ENCODE data around the gene CT45A2.
"Not testable (repeated sequence)": the region's sequence is repeated elsewhere in the genome, so short reads cannot be mapped to it uniquely, and the experiment has no call there.

The CT45A2 gene

GRCh38 chrX:135819912-135820311 is at the start of gene CT45A2:
CT45A2 (minus strand) TSS chrX:135820012; CDS start chrX:135816265, 3,747 bp downstream.
- not testable (repeated sequence) for H3K9me3 ChIP-seq (ENCODE audit: low read length); H3K27me3 ChIP-seq (ENCODE audit: insufficient read depth, low read length); H3K9ac ChIP-seq (ENCODE audit: low read length); H3K4me1 ChIP-seq (ENCODE audit: insufficient read depth, low read length, severe bottlenecking); H3K9me2 ChIP-seq (ENCODE audit: low read depth, low read length); H3K4me2 ChIP-seq (ENCODE audit: low read length); H3K79me2 ChIP-seq (ENCODE audit: insufficient read depth, low read length); H2AFZ ChIP-seq (ENCODE audit: low read length); H3K27ac ChIP-seq (ENCODE audit: low read depth, low read length, poor library complexity, severe bottlenecking); H3K4me3 ChIP-seq (ENCODE audit: low read depth, low read length, poor library complexity, severe bottlenecking); H3K36me3 ChIP-seq (ENCODE audit: insufficient read depth, low read length); H3F3A ChIP-seq (ENCODE audit: insufficient read depth, low read length); H4K20me1 ChIP-seq (ENCODE audit: insufficient read depth, low read length)

- not testable (repeated sequence) for H3K4me1 ChIP-seq (ENCODE audit: insufficient read depth, low read length, severe bottlenecking); H4K20me1 ChIP-seq (ENCODE audit: insufficient read depth, low read length); H3K27me3 ChIP-seq (ENCODE audit: insufficient read depth, low read length); H3F3A ChIP-seq (ENCODE audit: insufficient read depth, low read length); H3K9ac ChIP-seq (ENCODE audit: low read length); H3K4me3 ChIP-seq (ENCODE audit: low read depth, low read length, poor library complexity, severe bottlenecking); H2AFZ ChIP-seq (ENCODE audit: low read length); H3K9me3 ChIP-seq (ENCODE audit: low read length); H3K4me2 ChIP-seq (ENCODE audit: low read length); H3K79me2 ChIP-seq (ENCODE audit: insufficient read depth, low read length); H3K9me2 ChIP-seq (ENCODE audit: low read depth, low read length); H3K27ac ChIP-seq (ENCODE audit: low read depth, low read length, poor library complexity, severe bottlenecking); H3K36me3 ChIP-seq (ENCODE audit: insufficient read depth, low read length)
Measured at GRCh38 chrX:135854438-135854837, 34.6 kb upstream of the CT45A2 start, which contains the start of gene CT45A8. CT45A8 (minus strand) TSS chrX:135854538; CDS start chrX:135850783, 3,755 bp downstream.

GRCh38 chrX:135837180-135837579 is 17.4 kb upstream of the CT45A2 start, which contains the start of gene CT45A7:
CT45A7 (minus strand) TSS chrX:135837280; CDS start chrX:135833533, 3,747 bp downstream.
- H3K4me1 ChIP-seq (ENCODE audit: insufficient read depth, low read length, severe bottlenecking); H3K27me3 ChIP-seq (ENCODE audit: insufficient read depth, low read length); H3K9me3 ChIP-seq (ENCODE audit: low read length); H2AFZ ChIP-seq (ENCODE audit: low read length); H3K9me2 ChIP-seq (ENCODE audit: low read depth, low read length); H4K20me1 ChIP-seq (ENCODE audit: insufficient read depth, low read length); H3K4me2 ChIP-seq (ENCODE audit: low read length); H3F3A ChIP-seq (ENCODE audit: insufficient read depth, low read length); H3K9ac ChIP-seq (ENCODE audit: low read length); H3K27ac ChIP-seq (ENCODE audit: low read depth, low read length, poor library complexity, severe bottlenecking); H3K36me3 ChIP-seq (ENCODE audit: insufficient read depth, low read length); H3K79me2 ChIP-seq (ENCODE audit: insufficient read depth, low read length); H3K4me3 ChIP-seq (ENCODE audit: low read depth, low read length, poor library complexity, severe bottlenecking): not testable (repeated sequence)

GRCh38 chrX:135802687-135803086 is 17.1 kb downstream of the CT45A2 start, which contains the start of gene CT45A6:
CT45A6 (minus strand) TSS chrX:135802787; CDS start chrX:135798993, 3,794 bp downstream.
- H4K20me1 ChIP-seq (ENCODE audit: insufficient read depth, low read length); H3K9me2 ChIP-seq (ENCODE audit: low read depth, low read length); H3K27ac ChIP-seq (ENCODE audit: low read depth, low read length, poor library complexity, severe bottlenecking); H3K36me3 ChIP-seq (ENCODE audit: insufficient read depth, low read length); H3F3A ChIP-seq (ENCODE audit: insufficient read depth, low read length); H3K27me3 ChIP-seq (ENCODE audit: insufficient read depth, low read length); H3K9ac ChIP-seq (ENCODE audit: low read length); H3K4me1 ChIP-seq (ENCODE audit: insufficient read depth, low read length, severe bottlenecking); H3K4me2 ChIP-seq (ENCODE audit: low read length); H3K4me3 ChIP-seq (ENCODE audit: low read depth, low read length, poor library complexity, severe bottlenecking); H3K79me2 ChIP-seq (ENCODE audit: insufficient read depth, low read length); H3K9me3 ChIP-seq (ENCODE audit: low read length); H2AFZ ChIP-seq (ENCODE audit: low read length): not testable (repeated sequence)

- H3K27ac ChIP-seq (ENCODE audit: low read depth, low read length, poor library complexity, severe bottlenecking); H3F3A ChIP-seq (ENCODE audit: insufficient read depth, low read length); H3K4me1 ChIP-seq (ENCODE audit: insufficient read depth, low read length, severe bottlenecking); H3K4me2 ChIP-seq (ENCODE audit: low read length); H3K79me2 ChIP-seq (ENCODE audit: insufficient read depth, low read length); H3K9me2 ChIP-seq (ENCODE audit: low read depth, low read length); H3K36me3 ChIP-seq (ENCODE audit: insufficient read depth, low read length); H4K20me1 ChIP-seq (ENCODE audit: insufficient read depth, low read length); H2AFZ ChIP-seq (ENCODE audit: low read length); H3K27me3 ChIP-seq (ENCODE audit: insufficient read depth, low read length); H3K9ac ChIP-seq (ENCODE audit: low read length); H3K9me3 ChIP-seq (ENCODE audit: low read length); H3K4me3 ChIP-seq (ENCODE audit: low read depth, low read length, poor library complexity, severe bottlenecking): not testable (repeated sequence)
Measured at GRCh38 chrX:135785403-135785802, 34.4 kb downstream of the CT45A2 start, which contains the start of gene CT45A5. CT45A5 (minus strand) TSS chrX:135785503; CDS start chrX:135781729, 3,774 bp downstream.

GRCh38 chrX:135768091-135768490 is 51.7 kb downstream of the CT45A2 start, which contains the start of gene CT45A3:
CT45A3 (minus strand) TSS chrX:135768191; CDS start chrX:135764444, 3,747 bp downstream.
- not testable (repeated sequence) for H3K9ac ChIP-seq (ENCODE audit: low read length); H3K4me3 ChIP-seq (ENCODE audit: low read depth, low read length, poor library complexity, severe bottlenecking); H3K9me2 ChIP-seq (ENCODE audit: low read depth, low read length); H3F3A ChIP-seq (ENCODE audit: insufficient read depth, low read length); H3K79me2 ChIP-seq (ENCODE audit: insufficient read depth, low read length); H3K4me2 ChIP-seq (ENCODE audit: low read length); H3K4me1 ChIP-seq (ENCODE audit: insufficient read depth, low read length, severe bottlenecking); H4K20me1 ChIP-seq (ENCODE audit: insufficient read depth, low read length); H3K36me3 ChIP-seq (ENCODE audit: insufficient read depth, low read length); H2AFZ ChIP-seq (ENCODE audit: low read length); H3K27ac ChIP-seq (ENCODE audit: low read depth, low read length, poor library complexity, severe bottlenecking); H3K9me3 ChIP-seq (ENCODE audit: low read length); H3K27me3 ChIP-seq (ENCODE audit: insufficient read depth, low read length)
